Measurements from ENCODE around the gene EHD4. TPM values are rescaled to one million over a fixed set of nuclear protein-coding genes. Genes with fewer than 3 reads are reported as not detected.

The EHD4 gene
- total and polyA plus RNA-seq, 2 donors (not counting 3 experiments of a cell fraction or from before 2014, with no cell fraction given): 96.7 to 128 TPM

DNA sequence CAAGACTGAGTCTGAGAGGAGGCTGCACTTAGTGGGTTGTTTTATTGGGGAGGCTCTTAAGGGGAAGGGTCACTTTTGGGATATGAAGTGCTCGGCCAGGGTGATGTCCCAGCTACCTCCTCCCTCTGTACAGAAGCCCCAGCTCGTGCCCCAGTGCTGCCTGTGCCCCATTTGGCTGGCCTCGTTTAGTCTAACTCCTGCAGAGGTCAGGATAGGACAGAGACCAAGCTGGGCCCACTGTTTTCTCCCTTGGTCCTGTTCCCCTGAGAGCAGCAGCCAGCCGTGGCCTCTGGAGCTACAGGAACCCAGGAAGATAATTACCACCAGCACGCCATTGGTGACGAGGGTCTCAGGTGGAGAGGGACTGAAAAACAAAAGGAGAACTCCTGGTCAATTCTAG is 30.0 kb upstream of the EHD4 start:
- H4K20me1 ChIP-seq (replicated peaks; ENCODE audit: control insufficient read depth, extremely low read depth, insufficient read depth, low read length): no peaks in the 10 kb centered on the region
- TF ChIP-seq MAX (IDR thresholded peaks at IDR 0.05; ENCODE audit: insufficient read depth, insufficient read length) (no peak), JUN (IDR thresholded peaks at IDR 0.05; ENCODE audit: borderline replicate concordance, insufficient read depth, insufficient read length, low read depth) (no peak), POLR2A (IDR thresholded peaks at IDR 0.05; ENCODE audit: low read depth, low read length) (no peak), GATA2 (IDR thresholded peaks at IDR 0.05; ENCODE audit: insufficient read depth, insufficient read length, low read depth, low read length) (no peak), FOS (IDR thresholded peaks at IDR 0.05; ENCODE audit: borderline replicate concordance, insufficient read depth, low read length) (no peak), EZH2 (IDR thresholded peaks at IDR 0.05; ENCODE audit: borderline replicate concordance, low read depth, low read length, severe bottlenecking) (no peak), POLR2AphosphoS5 (IDR thresholded peaks at IDR 0.05; ENCODE audit: insufficient read depth, low read depth, low read length) (no peak), MYC (IDR thresholded peaks at IDR 0.05; ENCODE audit: low read depth, low read length) (no peak)
- TF ChIP-seq, protein P1, sequence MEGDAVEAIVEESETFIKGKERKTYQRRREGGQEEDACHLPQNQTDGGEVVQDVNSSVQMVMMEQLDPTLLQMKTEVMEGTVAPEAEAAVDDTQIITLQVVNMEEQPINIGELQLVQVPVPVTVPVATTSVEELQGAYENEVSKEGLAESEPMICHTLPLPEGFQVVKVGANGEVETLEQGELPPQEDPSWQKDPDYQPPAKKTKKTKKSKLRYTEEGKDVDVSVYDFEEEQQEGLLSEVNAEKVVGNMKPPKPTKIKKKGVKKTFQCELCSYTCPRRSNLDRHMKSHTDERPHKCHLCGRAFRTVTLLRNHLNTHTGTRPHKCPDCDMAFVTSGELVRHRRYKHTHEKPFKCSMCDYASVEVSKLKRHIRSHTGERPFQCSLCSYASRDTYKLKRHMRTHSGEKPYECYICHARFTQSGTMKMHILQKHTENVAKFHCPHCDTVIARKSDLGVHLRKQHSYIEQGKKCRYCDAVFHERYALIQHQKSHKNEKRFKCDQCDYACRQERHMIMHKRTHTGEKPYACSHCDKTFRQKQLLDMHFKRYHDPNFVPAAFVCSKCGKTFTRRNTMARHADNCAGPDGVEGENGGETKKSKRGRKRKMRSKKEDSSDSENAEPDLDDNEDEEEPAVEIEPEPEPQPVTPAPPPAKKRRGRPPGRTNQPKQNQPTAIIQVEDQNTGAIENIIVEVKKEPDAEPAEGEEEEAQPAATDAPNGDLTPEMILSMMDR (IDR thresholded peaks at IDR 0.05; ENCODE audit: extremely low read depth in 1 of 2, insufficient read depth in 1 of 2, low read depth in 1 of 2, low read length in 2 of 2): no peak
- DNase-seq (ENCODE audit: low read depth, low spot score): no peak
- intact Hi-C loops (cut with micrococcal nuclease): no loop called here
- no peak overlapping the region for H3K4me3 ChIP-seq (replicated peaks in 1 of 3; ENCODE audit: insufficient read depth in 1 of 3, low read depth in 1 of 3, low read length in 3 of 3)
- no peak overlapping the region for H3K9ac ChIP-seq (replicated peaks; ENCODE audit: extremely low read depth, insufficient read depth, low read length)
- H3K79me2 ChIP-seq (ENCODE audit: control insufficient read depth, insufficient read depth, low read length): no peaks in the 10 kb centered on the region
- ChIA-PET CTCF (interaction anchor here (0.9 to 1.3 kb wide), 3 partner anchors 13 to 136 kb away, joined by 3 to 5 read pairs (median 3); no protein-coding TSS in a partner anchor), POLR2A (no interaction called here)
- H3K27me3 ChIP-seq (ENCODE audit: control insufficient read depth in 2 of 2, insufficient read depth in 2 of 2, low read length in 2 of 2): peaks cover 9 to 13% of the 10 kb centered on the region in 2 experiments
- no peaks in the 10 kb centered on the region for H3K9me3 ChIP-seq (replicated peaks; ENCODE audit: control insufficient read depth, insufficient read depth, low read length)
- no peak for FAIRE-seq
- H3K4me2 ChIP-seq (ENCODE audit: insufficient read depth, low read length): no peak overlapping the region
- no TSS peak for BruUV-seq (replicated peaks)
- no peaks in the 10 kb centered on the region for H3K9me1 ChIP-seq (replicated peaks; ENCODE audit: control insufficient read depth, extremely low read depth, insufficient read depth, low read length)
- H3K27ac ChIP-seq (ENCODE audit: insufficient read depth, low read depth, low read length): no peak overlapping the region
- no peaks in the 10 kb centered on the region for H3K36me3 ChIP-seq (ENCODE audit: control insufficient read depth in 2 of 2, extremely low read depth in 1 of 2, insufficient read depth in 2 of 2, low read length in 2 of 2)
- dilution Hi-C loops (cut with MboI; ENCODE audit: extremely low pct_ligation_motif_present, low sequenced_read_pairs): no loop called here
- H3K4me1 ChIP-seq (ENCODE audit: control insufficient read depth, extremely low read depth, insufficient read depth, low read length): no peaks in the 10 kb centered on the region
- no peak overlapping the region for H2AFZ ChIP-seq (ENCODE audit: low read depth, low read length)
